Bronchial epithelial cell (primary cell): ENCODE results near the gene IRF2. TPM values are rescaled to one million over a fixed set of nuclear protein-coding genes. Genes with fewer than 3 reads are reported as not detected.
A peak's percentile ranks its signal among the peaks of the same experiment; 100 is the strongest.

ENCODE experiments used
- DNase-seq: peaks from one replicate; pipeline ENCODE4 v3.0.0-alpha.2; 2010; ENCODE audit warnings: low read depth
- FAIRE-seq: peaks from 2 replicates; lab custom pipeline; 2011; peaks lifted over from hg19 to GRCh38; lab: Jason Lieb, UNC
- H3K27me3 ChIP-seq: 2 replicates; pipeline ENCODE4 v1.5.1; 2011; ENCODE audit warnings: low read length; ENCODE audit not compliant: control insufficient read depth, insufficient read depth
- H3K36me3 ChIP-seq: 2 replicates; pipeline ENCODE4 v1.5.1; 2011; ENCODE audit warnings: low read length; ENCODE audit not compliant: control insufficient read depth, insufficient read depth
- H3K4me3 ChIP-seq: 2 replicates; pipeline ENCODE4 v1.5.1; 2011; ENCODE audit warnings: mild to moderate bottlenecking, low read depth, low read length, control low read depth
- total RNA-seq: library from RNA; depleted of rRNA; stranded (reverse); fragments of >200 nt; gene quantifications from 2 replicates; pipeline ENCODE4 v1.2.1, GENCODE V29; 2014
- TF ChIP-seq, protein P1 (sequence below): IDR thresholded peaks from 2 replicates; pipeline ENCODE4 v1.5.1; 2011; ENCODE audit warnings: mild to moderate bottlenecking, moderate library complexity, low read length, control low read depth, inconsistent platforms; ENCODE audit not compliant: insufficient read depth, severe bottlenecking

IRF2 gene
- total RNA-seq, 1 donor from 2014 or later, result 16.1 TPM

DNA sequence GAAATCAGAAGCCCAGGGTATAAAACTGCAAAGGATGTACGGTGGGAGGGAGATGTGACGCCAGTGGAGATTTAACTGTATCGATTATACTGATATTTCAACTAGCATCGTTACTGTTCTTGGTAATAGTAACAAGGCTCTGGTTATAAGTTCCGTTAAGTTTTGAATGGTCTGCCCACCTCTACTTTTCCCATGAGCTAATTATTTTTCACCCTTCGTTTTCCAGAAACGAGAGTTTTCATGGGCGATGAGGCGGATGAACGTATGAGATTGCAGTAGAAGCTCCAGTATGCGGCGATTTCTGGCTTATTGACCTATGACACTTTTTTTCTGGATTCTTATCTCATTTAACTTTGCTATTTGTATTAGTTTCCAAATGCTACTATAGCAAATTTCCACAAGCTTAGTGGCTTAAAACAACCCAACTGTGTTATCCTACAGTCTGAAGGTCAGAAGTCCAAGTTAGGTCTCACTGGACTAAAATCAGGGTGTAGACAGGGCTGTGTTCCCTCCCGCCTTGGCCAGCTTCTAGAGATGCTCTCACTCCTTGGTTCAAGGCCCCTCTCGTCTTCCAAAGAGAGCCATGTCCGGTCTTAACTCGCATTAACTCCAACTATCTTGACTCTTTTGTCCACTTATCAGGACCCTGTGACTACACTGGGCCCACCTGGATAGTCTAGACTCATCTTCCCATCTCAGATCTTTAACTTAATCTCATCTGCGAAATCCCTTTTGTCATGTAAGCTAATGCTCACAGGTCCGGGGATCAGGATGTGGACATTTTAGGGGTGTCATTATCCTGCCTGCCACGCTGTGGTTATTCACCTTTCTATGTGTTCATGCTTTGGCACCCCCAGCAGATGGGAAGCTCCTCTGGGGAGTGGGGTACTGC, 122.5 kb downstream of the IRF2 start:
- DNase-seq (no peak), FAIRE-seq (no peak)
- Histone ChIP-seq H3K36me3 (no peaks in the 10 kb centered on the region), H3K4me3 (no peak overlapping the region), H3K27me3 (no peaks in the 10 kb centered on the region)
- TF ChIP-seq, protein P1, sequence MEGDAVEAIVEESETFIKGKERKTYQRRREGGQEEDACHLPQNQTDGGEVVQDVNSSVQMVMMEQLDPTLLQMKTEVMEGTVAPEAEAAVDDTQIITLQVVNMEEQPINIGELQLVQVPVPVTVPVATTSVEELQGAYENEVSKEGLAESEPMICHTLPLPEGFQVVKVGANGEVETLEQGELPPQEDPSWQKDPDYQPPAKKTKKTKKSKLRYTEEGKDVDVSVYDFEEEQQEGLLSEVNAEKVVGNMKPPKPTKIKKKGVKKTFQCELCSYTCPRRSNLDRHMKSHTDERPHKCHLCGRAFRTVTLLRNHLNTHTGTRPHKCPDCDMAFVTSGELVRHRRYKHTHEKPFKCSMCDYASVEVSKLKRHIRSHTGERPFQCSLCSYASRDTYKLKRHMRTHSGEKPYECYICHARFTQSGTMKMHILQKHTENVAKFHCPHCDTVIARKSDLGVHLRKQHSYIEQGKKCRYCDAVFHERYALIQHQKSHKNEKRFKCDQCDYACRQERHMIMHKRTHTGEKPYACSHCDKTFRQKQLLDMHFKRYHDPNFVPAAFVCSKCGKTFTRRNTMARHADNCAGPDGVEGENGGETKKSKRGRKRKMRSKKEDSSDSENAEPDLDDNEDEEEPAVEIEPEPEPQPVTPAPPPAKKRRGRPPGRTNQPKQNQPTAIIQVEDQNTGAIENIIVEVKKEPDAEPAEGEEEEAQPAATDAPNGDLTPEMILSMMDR, result no peak

DNA sequence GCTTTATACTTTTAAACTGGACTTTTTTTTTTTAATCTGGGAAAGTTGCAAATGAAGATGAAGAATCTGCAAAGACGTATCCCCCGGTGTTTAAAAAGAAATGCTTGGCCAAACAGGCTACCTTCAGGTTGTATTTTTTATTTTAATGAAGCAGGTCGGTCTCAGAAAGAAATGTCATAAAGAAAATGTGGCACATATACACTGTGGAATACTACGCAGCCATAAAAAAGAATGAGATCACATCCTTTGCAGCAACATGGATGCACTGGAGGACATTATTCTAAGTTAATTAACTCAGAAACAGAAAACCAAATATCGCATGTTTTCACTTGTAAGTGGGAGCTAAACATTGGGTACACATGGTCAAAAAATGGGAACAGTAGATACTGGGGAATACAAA, 123.4 kb downstream of the IRF2 start:
- no peaks in the 10 kb centered on the region for H3K27me3 ChIP-seq
- H3K4me3 ChIP-seq, result no peak overlapping the region
- DNase-seq, result no peak
- no peaks in the 10 kb centered on the region for H3K36me3 ChIP-seq
- FAIRE-seq, result no peak
- TF ChIP-seq, protein P1, result no peak

DNA sequence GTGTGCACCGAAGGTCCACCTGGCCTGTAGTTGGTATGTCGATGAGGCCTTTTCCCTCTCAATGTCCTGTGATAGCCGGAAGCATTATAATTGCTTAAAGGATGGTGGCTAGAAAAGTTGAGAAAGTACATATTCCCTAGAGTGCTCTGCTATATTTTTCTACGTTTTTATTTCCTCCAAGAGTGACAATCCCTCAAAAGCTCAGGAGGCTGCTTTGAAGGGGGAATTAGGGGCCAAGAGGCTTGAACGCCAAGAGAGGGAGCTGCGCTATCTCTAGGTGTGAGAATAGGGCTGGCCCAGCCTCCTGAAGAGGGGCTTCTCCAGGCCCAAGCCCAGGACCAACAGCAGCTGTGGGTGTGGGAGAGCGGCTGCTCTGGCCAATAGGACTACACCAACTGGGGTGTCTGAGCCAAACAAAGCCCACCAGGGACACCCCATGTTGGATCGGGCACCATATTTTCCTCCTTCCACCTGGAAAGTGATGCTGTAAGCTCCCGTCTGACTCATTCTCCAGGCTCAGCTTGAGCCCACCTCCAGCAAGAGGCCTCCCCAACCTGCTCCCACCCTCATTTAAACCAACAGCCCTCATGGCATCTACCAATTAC, 124.0 kb downstream of the IRF2 start:
- TF ChIP-seq, protein P1, result no peak
- H3K4me3 ChIP-seq, result no peak overlapping the region
- H3K36me3 ChIP-seq, result no peaks in the 10 kb centered on the region
- no peak for FAIRE-seq
- no peak for DNase-seq
- no peaks in the 10 kb centered on the region for H3K27me3 ChIP-seq

DNA sequence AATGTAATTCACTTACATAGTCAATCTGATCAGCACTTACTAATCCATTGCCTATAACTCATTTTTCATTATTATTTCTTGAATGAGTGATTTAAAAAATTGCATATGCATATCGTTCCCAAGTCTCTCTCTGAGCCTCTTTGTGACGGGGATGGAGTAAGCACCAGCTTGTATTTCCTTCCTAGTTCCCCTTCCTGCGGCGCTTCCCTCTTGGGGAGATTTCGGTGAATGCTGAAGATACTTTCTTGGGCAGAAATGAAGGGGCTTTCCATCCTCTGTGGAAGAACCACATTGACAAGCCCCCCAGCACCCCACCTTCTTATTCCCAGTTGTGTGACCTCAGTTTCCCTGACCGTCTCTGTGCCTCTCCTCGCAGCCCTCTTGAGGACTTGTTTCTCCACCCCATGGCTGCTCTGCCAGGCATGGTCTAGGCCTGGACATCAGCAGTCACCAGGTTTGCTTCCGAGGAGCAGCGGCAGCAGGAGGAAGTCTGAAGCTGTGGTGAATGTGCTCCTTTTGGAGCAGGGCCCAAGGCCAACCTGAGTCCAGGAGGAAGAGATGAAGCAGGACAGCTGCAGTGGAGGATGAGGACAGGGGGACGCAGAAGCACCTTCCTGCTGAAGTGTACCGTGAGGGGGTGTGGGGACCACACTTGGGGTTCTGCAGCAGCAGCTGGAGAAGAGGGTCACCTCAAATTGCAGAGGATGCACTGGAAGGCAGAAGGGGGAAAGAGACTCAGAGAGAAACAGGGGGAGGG, 124.9 kb downstream of the IRF2 start:
- no peaks in the 10 kb centered on the region for H3K36me3 ChIP-seq
- H3K27me3 ChIP-seq, result no peaks in the 10 kb centered on the region
- FAIRE-seq, result no peak
- H3K4me3 ChIP-seq, result no peak overlapping the region
- TF ChIP-seq, protein P1, result no peak
- DNase-seq, result no peak

DNA sequence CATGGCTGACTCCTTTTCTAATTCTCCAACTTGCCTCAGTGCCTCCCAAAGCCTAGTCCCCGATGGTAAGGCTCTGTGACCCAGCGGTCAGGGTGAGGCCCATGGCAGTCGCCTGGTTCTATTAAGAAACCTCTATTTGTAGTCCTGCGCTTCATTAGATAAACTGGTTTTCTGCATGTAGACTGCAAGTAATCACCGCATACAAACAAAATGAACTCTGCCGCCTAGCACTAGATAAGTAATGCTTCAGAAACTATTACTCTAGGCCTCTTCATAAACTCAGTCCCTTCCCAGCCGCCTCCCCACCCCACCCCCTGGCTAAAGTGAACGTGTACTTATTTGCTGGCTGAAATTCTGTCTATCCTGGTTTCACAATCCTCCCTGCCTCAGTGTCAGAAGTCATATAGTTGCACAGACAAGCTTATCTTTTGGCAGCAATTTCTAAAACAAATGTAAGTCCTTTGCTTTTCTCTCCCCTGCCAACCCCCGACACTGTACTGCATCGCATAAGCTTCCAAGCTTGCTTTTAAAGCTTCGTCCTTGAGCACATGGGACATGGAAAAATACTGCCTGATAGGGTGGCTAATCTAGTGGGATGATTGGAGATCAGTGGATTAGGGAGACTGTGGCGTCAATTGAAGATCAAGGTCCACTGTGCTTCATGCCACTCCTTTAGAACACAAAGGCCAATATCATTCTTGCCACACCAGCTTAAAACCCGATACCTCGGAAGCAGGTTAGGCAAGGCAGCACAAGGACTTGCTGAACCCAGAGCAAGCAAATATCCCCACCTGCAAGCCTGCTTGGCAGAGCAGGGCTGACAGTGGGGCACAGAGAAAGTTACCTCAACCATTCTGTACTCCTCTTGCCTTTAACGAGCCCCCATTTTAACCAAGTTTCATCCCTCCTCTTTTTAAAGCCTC, 125.8 kb downstream of the IRF2 start:
- TF ChIP-seq, protein P1, result no peak
- DNase-seq (peak; percentile 73), FAIRE-seq (no peak)
- no peak overlapping the region for H3K4me3 ChIP-seq
- no peaks in the 10 kb centered on the region for H3K27me3 ChIP-seq
- H3K36me3 ChIP-seq, result no peaks in the 10 kb centered on the region
